CD4-positive, alpha-beta T cell treated with Interleukin-1 beta for 1 hour (primary cell): ENCODE data around the gene RNF212.
"Not testable (repeated sequence)": the region's sequence is repeated elsewhere in the genome, so short reads cannot be mapped to it uniquely, and the experiment has no call there.

ENCODE experiments used
- DNase-seq, 2 donors: peaks; one replicate each; pipeline ENCODE4 v3.0.0-alpha.2; 2020 to 2022

RNF212 gene

GRCh38 chr4:1047106-1047975 is 66.0 kb downstream of the RNF212 start:
- DNase-seq, result no peak

DNA sequence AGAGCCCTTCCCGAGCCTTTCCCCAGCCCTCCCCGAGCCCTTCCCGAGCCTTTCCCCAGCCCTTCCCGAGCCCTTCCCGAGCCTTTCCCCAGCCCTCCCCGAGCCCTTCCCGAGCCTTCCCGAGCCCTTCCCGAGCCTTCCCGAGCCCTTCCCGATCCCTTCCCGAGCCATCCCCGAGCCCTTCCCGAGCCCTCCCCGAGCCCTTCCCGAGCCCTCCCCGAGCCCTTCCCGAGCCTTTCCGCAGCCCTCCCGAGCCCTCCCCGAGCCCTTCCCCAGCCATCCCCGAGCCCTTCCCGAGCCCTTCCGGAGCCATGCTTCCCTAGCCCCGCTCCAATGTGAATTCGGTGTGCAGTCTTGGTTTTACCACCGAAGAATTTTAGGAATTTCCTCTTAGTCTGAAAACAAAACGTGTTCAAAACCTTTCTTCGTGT is 66.8 kb downstream of the RNF212 start:
- DNase-seq, result not testable (repeated sequence)

DNA sequence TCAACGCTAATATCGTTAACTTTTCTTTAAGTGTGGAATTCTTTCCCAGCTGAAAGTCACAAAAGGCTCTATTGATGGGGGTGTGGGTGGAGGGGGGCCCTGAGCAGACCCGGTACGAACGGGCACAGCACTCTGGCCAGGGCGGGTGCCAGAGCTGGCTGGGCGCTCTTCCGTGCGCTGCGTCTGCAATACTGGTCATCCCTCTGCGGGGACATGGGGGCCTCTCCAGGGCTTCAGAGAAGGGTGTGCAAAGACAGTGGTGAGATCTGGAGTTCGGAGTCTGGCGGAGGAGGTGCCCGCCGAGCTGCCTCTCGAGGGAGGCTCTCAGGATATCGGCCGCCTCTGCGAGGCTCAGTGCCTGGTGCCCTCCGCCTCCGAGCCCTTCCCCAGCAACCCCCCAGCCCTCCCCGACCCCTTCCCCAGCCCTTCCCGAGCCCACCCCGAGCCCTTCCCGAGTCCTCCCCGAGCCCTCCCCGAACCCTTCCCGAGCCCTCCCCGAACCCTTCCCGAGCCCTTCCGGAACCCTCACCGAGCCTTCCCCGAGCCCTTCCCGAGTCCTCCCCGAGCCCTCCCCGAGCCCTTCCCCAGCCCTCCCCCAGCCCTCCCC is 67.7 kb downstream of the RNF212 start:
- DNase-seq, result no peak

GRCh38 chr4:1045193-1045594 is 68.2 kb downstream of the RNF212 start:
- DNase-seq, result no peak

- no peak for DNase-seq
Measured at GRCh38 chr4:1044469-1045192, 68.7 kb downstream of the RNF212 start.

GRCh38 chr4:1043651-1044468 is 69.5 kb downstream of the RNF212 start:
- DNase-seq, result peak in 1 of 2 donors; percentile 79

- no peak for DNase-seq
Measured at GRCh38 chr4:1043162-1043561, 70.2 kb downstream of the RNF212 start.

GRCh38 chr4:1042352-1043055 is 70.9 kb downstream of the RNF212 start:
- DNase-seq, result no peak

DNA sequence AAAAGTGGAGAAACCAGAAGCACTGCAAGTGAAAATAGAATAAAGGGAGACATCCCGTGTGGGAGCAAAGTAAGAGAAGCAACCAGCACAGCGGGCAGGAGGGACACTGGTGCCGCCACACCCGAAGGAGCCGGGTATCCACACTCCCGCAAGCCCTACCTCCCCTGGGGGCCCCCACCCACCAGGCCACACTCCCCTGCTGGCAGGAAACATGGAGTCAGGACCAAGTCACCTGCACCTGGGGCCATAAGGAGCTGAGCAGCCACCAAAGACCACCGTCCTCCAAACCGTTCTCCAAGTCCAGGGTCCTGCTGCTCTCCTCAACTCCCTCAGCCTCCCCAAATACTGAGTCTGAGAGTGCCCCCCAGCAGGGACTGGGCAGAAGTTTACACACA is 71.4 kb downstream of the RNF212 start:
- no peak for DNase-seq

- no peak for DNase-seq
Measured at GRCh38 chr4:1041147-1041935, 72.0 kb downstream of the RNF212 start.

GRCh38 chr4:1040344-1041146 is 72.8 kb downstream of the RNF212 start:
- DNase-seq, result no peak

DNA sequence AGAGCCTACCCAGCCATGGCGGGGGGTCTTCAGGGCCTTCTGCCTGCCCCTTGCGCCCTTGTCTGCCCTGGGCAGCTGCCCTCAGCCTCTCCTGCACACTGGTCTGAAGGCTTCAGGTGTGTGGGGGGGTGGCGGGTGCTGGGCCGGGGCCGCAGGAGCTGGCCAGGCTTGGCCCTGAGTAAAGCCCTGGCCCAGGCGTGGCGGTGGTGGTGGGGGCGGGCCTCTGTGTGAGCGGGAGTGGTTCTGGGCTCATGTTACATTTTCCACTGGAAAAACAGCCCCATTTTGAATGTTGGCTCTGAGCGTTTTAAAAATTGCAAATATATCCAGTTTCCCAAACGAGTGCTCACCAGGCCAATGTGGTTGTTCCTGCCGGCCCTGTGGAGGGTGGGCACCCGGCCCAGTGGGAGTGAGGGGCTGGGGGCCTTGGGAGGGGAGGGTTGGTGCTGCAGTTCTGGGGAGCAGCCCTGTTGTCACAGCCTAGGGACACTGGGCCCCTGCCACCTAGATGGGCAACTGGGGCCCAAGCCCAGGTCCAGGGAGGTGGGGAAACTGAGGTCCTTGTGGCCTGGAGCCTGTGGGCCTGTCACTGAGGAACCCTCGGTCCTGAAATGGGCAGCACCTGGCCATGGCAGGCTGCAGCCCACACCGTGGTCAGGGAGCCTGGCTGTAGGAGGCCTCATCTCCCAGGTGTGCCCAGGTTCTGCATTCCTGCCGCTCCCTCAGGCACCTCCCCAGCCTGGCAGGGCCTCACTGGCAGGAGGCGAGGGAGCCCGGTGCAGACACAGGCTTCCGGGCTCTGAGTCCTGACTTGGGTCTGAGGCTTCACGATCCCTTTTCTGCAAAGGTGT is 73.6 kb downstream of the RNF212 start:
- no peak for DNase-seq

GRCh38 chr4:1038948-1039492 is 74.3 kb downstream of the RNF212 start:
- no peak for DNase-seq

- DNase-seq, result no peak
Measured at GRCh38 chr4:1036976-1037810, 76.2 kb downstream of the RNF212 start.

DNA sequence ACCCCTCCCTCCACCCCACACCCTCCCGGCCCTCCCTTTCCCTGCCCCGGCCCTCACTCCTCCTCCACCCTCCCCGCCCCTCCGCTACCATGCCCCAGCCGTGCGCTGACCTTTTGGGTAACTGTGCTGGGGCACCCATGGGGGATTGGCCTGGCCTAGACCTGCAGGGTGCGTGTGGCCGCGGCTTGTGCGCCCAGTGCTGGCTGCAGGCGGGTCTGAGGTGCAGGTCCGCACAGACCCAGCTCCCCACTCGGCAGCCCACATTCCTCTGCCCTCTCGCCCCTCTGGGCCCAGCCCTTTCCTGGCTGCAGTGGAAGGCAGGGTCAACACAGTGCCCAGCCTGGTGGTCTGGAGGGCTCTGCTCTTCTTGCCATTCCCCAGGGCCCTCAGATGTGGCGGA is 77.3 kb downstream of the RNF212 start:
- no peak for DNase-seq

DNA sequence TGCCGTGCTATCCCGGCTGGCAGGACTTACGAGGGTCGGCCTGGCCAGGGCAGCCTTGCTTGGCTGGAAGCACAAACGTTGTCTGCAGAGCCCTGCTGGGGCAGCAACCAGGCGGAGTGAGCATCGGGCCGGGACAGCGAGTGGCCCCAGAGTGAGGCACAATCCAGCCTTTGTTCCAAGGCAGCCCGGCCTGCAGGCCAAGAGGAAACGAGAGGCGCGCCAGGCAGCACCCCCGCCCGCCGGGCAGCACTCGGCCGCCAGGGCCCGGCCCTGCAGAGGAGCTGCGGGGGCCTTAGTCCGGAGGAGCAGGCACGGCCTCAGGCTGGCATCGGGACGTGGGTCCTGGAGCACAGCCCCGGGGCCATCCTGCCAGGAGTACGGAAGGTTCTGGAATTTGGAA is 77.9 kb downstream of the RNF212 start:
- DNase-seq, result no peak

GRCh38 chr4:1033840-1034551 is 79.4 kb downstream of the RNF212 start:
- no peak for DNase-seq

GRCh38 chr4:1032861-1033260 is 80.5 kb downstream of the RNF212 start:
- no peak for DNase-seq
